Femur (tissue), 1 donor: Measurements from ENCODE around the gene WRAP73.

Source experiments
- DNase-seq: peaks from one replicate; pipeline ENCODE4 v3.0.0-alpha.2; 2017

The WRAP73 gene, protein sequence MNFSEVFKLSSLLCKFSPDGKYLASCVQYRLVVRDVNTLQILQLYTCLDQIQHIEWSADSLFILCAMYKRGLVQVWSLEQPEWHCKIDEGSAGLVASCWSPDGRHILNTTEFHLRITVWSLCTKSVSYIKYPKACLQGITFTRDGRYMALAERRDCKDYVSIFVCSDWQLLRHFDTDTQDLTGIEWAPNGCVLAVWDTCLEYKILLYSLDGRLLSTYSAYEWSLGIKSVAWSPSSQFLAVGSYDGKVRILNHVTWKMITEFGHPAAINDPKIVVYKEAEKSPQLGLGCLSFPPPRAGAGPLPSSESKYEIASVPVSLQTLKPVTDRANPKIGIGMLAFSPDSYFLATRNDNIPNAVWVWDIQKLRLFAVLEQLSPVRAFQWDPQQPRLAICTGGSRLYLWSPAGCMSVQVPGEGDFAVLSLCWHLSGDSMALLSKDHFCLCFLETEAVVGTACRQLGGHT

DNA sequence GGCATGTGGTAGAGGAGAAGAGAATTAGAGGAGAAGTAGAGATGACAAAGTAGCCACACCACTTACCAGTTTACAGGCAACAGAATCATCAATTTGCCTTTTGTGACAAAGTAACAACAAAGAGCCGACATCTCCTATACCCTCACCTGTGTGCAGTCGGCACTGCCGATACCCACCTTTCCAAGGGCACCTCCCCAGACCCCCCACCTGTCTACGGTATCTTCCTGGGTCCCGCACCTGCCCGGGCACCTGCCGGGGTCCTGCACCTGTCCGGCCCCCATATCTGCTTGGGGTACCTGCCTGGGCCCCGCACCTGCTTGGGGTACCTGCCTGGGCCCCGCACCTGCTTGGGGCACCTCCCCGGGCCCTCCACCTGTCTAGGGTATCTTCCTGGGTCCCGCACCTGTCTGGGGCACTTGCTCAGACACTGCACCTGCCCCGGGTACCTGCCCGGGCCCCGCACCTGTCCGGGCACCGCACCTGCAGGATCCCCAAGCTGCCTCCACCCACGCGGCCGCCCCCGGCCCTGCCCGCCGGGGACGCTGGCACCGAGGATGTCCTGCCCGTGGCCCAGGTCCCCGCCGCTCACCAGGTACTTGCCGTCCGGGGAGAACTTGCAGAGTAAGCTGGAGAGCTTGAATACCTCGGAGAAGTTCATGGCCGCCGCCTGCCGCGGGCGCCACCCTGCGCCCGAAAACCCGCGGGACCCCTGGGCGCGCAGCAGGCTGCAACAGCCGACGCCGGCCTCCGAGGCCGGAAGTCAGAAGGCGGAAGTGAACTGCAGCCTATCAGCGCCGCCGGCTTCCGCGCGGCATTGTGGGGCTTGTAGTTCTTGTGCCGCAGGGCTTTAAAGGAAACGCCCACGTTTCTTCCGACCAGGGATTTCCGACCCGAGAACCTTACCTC lies at the start of gene WRAP73:
WRAP73 (minus strand) TSS at position 762 of the 906 bp plus-strand sequence; CDS start at position 658, 104 bp downstream.
- DNase-seq: peak; percentile 93

DNA sequence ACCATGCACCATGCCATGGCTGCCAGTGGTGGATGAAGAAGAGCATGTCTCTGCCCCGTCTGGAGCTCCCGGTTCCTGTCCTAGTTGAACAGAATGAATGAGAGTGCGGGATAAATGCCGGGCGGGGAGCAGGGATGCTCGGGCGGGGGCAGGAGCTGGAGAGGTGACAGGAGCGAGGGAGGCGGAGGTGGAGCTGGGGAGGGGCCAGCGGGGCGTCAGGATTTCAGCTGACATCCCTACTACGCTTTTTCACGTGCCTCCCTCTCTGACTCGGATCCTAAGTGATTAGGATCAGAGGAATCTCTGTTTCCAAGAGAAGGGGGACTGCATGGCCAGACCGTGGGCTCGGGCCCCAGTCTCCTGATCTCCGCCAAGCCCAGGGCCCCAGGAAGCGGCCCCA lies 49.7 kb upstream of the WRAP73 start:
- DNase-seq: no peak

DNA sequence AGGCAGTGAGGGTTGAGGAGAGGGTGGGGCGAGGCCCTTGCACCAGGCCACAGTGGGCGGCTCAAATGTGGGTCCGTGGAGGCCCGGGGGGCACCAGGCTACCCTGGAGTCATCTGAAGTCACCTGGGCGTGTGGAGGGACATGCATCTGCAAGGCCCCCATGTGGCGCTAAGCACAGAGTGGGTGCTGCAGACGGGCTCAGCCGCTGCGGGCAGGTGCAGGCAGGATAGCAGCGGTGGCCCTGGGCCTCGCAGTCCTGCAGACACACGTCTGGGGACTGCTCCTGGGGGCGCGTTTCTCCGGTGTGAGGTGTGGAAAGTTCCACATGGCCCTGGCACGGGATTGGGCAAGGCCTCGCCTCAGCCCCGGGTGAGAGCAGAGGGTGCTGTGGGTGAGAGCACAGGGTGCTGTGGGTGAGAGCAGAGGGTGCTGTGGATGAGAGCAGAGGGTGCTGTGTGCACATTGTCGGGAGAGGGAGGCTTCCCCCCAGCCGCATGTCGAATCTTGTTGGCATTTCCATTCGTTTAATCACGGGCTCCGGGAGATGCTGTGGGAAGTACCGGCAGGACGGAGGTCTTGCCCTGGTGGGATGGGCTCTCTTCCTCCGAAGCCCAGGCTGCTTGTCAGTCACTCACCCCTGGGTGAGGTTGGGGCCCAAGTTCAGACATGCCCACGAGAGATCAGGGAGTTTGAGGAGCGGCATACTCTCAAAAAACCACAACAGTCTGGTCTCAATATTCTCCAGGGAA lies 48.9 kb upstream of the WRAP73 start:
- no peak for DNase-seq

DNA sequence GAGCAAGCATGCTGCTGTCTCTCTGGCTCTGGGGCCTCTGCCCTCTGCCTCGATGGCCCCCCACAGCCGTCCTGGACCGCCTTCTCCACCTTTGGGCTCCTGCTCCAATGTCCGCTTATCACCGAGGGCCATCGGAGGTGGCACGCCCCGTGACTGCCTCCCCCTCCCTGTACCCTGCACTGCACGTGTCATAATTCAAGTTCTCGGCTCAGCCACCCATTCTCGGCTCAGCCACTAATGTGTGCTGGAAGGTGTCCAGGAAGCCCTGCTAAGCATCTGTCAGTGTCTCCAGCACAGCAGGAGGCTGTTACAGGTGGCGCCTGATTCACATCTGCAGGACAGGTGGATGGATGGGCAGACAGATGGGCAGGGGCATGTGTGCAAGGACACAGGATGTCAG lies 47.9 kb upstream of the WRAP73 start:
- DNase-seq: no peak

DNA sequence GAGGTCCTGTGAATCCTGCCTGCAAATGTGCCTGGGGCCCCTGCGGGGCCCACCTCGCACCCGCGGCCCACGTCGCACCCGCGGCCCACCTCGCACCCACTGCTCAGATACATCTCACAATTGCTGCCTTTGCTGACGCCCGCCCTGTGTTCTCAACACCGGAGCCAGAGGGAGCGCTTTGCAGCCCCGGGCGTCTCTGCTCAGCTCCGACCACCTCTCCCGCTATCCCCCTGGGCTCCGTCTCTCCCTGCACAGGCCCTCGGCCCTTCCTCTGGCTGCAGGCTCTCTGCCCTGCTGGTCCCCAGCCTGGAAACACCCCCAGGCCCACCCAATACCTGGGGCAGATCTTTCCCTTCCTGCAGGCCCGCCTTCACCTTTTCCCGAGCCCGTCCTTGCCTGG lies 47.2 kb upstream of the WRAP73 start:
- DNase-seq: no peak

DNA sequence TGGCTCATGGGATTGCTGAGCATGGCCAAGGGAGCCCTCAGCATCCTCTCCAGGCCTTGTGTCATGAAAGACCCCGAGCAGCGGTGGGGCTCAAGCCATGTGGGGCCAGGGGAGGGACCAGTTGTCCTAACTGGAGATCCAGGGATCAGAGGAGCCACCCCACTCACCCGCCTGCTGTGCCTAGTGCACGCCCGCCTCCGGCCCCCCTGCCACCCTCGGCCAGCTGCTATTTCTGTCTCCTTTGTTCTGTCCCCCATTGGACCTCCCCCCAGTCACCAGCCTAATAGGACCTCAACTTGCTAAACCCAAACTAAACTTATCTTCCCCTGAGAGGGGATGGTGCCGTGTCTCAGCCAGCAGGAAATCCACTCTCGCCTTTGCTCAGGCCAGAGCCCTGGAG lies 46.8 kb upstream of the WRAP73 start:
- no peak for DNase-seq

DNA sequence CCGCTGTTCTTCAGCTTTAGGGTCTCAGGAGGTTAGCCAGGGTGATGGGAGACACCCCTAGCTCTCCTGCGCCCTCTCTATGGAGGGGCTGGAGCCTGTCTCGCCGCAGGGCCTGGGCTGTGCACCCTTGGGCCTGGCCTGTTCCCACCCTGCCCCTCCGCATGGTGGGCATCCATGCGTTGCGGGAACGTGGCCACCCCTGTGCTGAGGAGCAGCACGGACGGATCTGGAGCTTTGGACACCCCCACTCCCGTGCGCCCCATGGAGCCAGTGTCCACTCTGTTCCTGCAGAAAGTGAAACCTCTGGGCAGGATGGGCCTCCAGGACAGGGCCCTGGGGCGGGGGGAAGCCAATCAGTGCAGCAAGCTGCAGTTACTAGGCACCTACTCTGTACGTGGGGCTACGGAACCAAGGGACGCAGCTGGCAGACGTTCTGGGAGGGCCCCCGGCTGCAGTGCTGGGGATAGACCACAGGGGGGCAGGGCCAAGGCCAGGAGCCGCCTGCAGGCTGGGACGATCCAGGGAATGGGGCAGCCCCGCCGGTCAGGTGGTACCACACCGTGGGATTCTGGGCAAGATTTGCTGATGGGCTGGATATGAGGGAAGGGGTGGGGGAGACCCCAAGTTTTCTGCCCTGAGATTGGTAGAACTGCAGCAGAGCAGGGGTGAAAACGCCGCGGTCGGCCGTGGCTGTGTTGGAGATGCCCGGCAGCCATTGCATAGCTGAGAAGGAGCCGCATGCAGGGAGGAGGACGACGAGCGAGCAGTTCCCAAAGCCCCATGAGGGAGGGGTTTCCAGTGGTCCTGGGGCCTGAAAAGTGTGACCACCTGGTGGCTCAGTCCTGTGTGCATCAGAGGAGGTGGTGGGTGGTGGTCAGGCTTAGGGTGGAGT lies 45.7 kb upstream of the WRAP73 start:
- no peak for DNase-seq

DNA sequence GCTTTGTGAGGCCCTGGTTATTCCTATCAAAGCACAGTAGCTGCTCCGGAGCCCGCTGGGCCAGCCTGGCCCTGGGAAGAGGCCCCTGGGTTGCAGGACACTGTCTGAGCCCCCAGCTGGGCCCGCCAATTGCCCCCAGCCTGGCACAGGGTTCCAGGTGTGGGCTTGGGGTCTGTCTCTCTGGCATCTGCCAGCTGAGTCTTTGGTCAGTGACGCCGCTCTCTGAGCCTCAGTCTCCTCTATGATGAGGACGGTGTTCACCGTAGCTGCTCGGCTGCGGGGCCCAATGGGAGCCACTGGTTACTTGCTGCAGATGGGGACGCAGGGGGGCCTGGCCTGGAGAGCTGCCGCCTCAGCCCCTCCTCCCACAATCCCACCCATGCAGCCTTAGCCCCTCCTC lies 43.4 kb upstream of the WRAP73 start:
- DNase-seq: no peak

DNA sequence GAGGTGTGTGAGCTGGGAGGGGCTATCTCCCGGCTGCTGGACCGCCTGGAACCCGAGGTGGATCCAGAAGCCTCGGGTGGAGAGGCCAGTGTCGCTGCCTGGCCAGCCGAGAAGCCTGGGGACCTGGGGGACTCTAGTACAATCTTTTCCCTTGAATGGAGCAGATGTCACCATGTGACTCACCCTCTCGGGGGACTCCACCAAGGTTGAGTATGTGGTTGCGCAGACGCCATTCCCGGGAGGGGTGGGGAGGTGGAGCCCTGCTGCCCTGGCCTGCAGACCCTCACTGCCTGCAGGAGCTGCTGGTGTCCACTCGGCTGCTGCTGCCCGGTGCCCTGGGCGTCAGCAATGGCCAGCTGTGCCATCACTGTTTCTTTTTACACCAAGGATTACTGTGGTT lies 42.7 kb upstream of the WRAP73 start:
- no peak for DNase-seq

DNA sequence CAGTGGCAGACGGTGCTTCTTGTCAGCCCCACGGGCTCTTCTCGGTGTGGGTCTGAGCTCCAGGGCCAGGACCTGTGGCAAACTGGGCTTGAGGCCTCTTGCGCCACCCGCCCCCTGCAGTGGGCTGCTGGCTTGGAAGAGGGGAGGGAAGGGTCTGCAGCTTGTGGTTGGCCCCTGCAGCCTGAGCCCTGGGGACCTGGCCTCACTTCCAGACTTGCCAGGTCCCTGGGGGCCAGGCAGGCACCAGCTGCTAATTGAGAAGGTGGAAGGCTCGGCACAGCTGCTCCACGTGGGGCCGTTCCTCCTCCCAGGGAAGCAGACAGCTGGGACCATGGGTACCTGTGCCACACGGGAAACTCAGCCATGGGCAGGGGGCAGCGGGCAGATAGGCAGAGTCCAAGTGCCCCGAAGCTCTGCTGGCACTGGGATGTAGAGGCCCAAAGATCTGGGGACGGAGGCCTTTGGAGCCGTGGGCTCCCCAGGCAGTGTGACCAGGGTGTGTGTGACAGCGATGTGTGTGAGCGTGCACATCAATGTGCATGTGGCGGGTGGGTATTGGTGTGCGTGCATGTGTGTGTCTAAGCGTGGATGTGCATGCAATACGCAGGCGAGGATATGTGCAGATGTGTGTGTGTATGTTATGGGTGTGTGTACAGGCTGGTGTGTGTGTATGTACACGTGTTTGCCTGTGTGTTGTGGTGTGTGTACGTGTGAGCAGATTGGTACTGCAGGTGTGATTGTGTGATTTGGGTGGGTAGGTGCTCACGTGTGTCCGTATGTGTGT lies 41.7 kb upstream of the WRAP73 start:
- DNase-seq: no peak

DNA sequence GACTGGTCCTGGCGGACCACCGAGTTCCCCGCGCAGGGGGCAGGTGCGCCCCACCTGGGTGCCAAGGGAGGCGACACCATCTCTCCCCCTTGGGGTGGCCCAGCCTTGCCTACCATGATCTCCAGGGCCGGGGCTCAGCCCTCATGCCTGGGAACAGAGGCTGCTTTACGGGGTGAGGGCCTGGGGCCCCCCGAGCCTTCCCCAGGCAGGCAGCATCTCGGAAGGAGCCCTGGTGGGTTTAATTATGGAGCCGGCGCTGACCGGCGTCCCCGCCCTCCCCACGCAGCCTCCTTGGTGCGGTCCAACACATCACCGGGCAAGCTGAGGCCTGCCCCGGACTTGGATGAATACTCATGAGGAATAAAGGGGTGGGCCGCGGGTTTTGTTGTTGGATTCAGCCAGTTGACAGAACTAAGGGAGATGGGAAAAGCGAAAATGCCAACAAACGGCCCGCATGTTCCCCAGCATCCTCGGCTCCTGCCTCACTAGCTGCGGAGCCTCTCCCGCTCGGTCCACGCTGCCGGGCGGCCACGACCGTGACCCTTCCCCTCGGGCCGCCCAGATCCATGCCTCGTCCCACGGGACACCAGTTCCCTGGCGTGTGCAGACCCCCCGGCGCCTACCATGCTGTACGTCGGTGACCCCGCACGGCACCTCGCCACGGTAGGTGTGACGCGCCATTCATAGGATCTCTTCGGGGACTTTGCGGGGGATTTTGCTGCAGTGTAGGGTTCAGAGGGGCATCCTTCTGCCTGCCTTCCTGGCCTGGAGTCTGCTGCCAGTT lies 40.6 kb upstream of the WRAP73 start:
- no peak for DNase-seq

DNA sequence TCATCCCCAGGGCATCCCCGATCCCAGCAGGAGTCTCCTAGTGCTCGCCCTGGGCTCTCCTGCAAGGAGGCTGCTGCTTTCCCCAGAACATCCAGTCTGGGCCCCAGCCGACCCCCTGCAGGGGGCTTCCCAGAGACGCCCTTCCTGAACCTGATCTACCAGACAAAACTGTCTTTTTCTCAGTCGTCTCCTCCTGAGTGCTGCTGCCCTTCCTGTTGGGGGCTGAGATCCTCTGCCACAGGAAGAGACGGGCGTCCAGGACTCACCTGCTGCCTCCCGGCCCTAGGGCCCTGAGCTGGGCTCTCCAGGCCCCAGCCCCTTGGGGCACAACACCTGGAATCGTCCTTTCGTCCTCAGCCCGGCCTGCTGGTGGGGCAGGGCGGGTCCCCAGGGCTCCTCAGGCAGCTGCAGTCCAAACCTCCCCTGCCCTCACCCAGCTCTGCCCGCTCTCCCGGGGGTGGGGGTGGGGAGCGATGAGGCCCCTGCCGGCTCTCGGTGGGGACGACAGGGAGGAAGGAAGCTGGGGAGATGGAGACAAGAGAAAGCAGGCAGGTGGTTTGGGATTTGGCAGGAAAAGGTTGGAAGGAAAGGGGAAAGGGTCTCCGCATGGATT lies 39.3 kb upstream of the WRAP73 start:
- no peak for DNase-seq

DNA sequence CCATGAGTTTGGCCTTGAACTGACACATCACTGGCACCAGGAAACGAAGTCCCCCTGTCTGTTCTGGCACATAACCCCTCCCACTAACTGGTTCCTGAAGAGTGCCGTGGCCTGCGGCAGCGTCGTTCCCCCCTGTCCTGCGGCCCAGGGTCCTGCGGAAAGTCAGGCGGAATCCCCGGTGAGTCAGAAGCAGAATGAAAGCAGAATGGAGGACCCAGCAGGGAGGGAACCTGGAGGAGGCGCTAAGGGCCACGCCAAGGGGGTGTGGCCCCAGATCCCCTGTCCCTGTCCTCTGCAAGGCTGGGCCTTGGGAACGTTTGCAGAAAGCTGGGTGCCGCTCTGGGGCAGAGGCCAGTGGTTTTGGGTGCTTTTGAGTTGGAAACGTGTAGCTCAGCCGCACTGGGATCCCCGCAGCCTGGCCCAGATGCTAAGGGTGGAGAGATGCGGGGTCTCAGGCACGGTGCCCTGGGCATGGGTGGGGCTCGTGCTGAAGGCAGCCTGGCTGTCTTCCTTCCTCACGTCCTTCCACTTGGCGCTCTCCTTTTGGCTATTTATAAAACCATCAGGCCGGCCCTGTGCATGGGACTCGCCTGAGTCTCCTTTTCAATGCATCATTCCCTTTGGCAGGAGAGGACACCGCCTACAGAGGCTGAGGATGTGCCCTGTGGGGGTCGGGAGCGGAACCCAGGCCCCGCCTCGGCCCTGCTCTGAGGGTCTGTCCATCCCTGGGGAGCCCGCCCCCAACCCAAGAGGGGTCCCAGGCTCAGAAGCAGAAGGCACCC lies 38.6 kb upstream of the WRAP73 start:
- DNase-seq: no peak

DNA sequence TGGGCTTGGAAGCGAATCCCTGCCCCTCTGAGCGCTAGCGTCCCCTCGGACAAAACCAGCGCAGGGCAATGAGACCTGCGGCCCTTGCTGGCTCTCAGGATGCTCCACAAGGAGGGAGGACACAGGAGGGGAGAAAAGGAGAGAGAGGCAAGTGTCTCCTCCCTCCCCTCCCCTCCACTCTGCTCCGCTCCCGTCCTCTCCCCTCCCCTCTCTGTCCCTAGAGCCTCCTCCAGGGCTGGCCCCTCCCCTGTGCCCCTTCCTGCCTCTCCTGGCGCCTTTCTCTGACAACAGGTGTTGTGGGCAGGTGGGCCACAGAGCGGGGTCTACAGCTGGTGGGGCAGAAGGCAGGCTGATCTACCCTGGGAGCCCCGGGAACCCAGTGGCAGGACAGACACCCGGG lies 37.6 kb upstream of the WRAP73 start:
- DNase-seq: no peak

DNA sequence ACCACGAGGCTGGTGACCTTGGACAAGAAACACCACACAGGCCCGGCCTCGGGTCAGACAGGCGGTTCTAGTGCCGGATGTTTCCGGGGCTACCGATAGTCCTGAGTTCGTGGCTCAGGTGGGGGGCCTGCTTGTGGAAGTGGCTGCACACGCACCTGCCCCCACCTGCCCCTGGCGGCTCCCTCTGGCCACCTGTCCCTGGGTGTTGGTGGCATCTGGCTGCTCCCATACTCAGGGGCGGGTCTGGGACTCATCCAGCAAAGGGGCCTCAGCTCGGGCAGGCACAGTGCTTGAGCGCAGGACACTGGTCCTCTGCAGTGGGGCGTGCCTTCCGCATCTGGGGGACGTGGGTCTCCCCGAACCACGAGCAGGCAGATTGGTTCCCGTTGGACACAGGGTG lies 36.0 kb upstream of the WRAP73 start:
- DNase-seq: no peak

DNA sequence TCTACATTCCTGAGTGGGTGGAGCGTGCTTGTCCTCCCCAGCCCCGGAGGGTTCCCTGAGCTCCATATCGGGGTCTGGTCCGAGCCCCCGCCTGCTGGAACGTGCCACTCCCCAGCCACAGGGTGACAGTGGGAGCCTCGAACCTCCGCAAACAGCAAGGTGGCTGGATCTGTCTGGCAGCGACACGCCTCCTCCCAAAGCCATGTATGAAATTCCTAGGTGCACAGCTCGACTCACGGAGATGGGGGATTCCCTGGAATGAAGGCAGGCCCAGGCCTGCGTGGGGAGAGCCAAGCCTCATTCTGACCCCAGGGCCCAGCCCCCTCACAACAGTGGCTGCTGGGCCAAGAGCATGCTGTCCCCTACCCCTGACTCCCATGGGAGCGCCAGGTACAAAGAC lies 35.3 kb upstream of the WRAP73 start:
- no peak for DNase-seq

DNA sequence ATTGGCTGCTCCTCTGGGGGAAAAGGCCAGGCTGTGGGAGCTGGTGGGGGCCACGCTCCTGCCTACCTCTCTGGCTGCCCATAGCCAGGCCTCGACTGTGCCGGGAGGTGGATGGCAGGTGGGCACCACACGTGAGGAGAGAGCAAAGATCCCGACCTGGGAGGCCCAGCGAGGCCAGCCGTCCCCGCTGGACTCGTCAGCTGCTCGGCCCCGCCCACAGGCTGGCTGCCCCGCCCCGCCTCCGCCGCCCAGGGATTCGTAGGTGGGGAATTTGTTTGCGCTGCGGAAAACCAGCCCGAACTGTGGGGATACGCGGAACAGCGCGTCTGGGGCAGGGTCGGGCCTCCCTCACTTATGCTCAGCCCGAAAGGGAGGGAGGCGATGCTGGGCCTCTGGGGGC lies 34.1 kb upstream of the WRAP73 start:
- peak; percentile 36 for DNase-seq

DNA sequence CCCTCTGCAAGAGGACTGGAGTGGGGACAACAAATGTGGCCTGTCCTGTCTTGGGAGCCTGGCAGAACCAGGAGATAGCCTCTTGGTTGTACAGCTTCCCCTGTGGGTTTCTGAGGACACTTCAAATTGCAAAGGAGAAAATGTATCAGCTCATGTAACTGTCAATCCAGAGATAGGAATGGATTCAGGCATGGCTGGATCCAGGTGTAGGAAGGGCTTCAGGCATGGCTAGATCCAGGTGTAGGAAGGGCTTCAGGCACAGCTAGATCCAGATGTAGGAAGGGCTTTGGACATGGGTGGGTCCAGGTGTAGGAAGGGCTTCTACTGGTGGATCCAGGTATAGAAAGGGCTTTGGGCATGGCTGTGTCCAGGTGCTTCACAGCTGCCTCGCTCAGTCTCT lies 33.3 kb upstream of the WRAP73 start:
- DNase-seq: no peak
